Measurements from ENCODE around the gene CCDC87.

GRCh38 chr11:66614073-66614472, 21.2 kb upstream of the CCDC87 start:
- TF ChIP-seq, protein P1, sequence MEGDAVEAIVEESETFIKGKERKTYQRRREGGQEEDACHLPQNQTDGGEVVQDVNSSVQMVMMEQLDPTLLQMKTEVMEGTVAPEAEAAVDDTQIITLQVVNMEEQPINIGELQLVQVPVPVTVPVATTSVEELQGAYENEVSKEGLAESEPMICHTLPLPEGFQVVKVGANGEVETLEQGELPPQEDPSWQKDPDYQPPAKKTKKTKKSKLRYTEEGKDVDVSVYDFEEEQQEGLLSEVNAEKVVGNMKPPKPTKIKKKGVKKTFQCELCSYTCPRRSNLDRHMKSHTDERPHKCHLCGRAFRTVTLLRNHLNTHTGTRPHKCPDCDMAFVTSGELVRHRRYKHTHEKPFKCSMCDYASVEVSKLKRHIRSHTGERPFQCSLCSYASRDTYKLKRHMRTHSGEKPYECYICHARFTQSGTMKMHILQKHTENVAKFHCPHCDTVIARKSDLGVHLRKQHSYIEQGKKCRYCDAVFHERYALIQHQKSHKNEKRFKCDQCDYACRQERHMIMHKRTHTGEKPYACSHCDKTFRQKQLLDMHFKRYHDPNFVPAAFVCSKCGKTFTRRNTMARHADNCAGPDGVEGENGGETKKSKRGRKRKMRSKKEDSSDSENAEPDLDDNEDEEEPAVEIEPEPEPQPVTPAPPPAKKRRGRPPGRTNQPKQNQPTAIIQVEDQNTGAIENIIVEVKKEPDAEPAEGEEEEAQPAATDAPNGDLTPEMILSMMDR (IDR thresholded peaks at IDR 0.05): no peak
- no peak for TF ChIP-seq POLR2A (IDR thresholded peaks at IDR 0.05)

All from testis (tissue), 2 donors.